Memory B cell (primary cell): ENCODE data around the gene TAT.
"Not testable (repeated sequence)": the region's sequence is repeated elsewhere in the genome, so short reads cannot be mapped to it uniquely, and the experiment has no call there.

Experiments used
- ATAC-seq: fragments of 150-1000 bp; cut with Tn5 transposase; 2 replicates; pipeline ENCODE4 v1.10.0; 2021; ENCODE audit warnings: low read depth, mild to moderate bottlenecking, moderate library complexity
- DNase-seq, 2 donors: peaks; one replicate each; pipeline ENCODE4 v3.0.0; 2022; ENCODE audit warnings: low spot score in 2 of 2
- H3K27ac Mint-ChIP-seq: one replicate; pipeline ENCODE4 v1.8.0; 2022; ENCODE audit warnings: mild to moderate bottlenecking, moderate library complexity, mixed read lengths
- H3K27me3 Mint-ChIP-seq: one replicate; pipeline ENCODE4 v1.8.0; 2022; ENCODE audit warnings: mixed read lengths
- H3K36me3 Mint-ChIP-seq: one replicate; pipeline ENCODE4 v1.8.0; 2022; ENCODE audit warnings: mild to moderate bottlenecking, mixed read lengths
- H3K4me1 Mint-ChIP-seq: one replicate; pipeline ENCODE4 v1.8.0; 2022; ENCODE audit warnings: mixed read lengths
- H3K4me3 Mint-ChIP-seq: one replicate; pipeline ENCODE4 v1.8.0; 2022; ENCODE audit warnings: mild to moderate bottlenecking, moderate library complexity, mixed read lengths
- H3K9me3 Mint-ChIP-seq: one replicate; pipeline ENCODE4 v1.8.0; 2022; ENCODE audit warnings: mixed read lengths

Gene TAT

GRCh38 chr16:71594000-71594646, 17.2 kb upstream of the TAT start:
- peaks cover 14% of the 10 kb centered on the region for H3K27me3 Mint-ChIP-seq
- no peaks in the 10 kb centered on the region for H3K4me1 Mint-ChIP-seq
- ATAC-seq (no peak), DNase-seq (no peak)
- no peak overlapping the region for H3K4me3 Mint-ChIP-seq
- peaks cover 2% of the 10 kb centered on the region for H3K36me3 Mint-ChIP-seq
- no peak overlapping the region for H3K27ac Mint-ChIP-seq
- H3K9me3 Mint-ChIP-seq, result no peaks in the 10 kb centered on the region

GRCh38 chr16:71593048-71593999, 16.4 kb upstream of the TAT start:
- DNase-seq, result no peak
- Mint-ChIP-seq H3K36me3 (peaks cover 2% of the 10 kb centered on the region), H3K27me3 (peaks cover 14% of the 10 kb centered on the region), H3K4me1 (no peaks in the 10 kb centered on the region), H3K4me3 (no peak overlapping the region), H3K9me3 (no peaks in the 10 kb centered on the region), H3K27ac (no peak overlapping the region)
- no peak for ATAC-seq

GRCh38 chr16:71591917-71592316, 15.0 kb upstream of the TAT start:
- Mint-ChIP-seq H3K4me3 (no peak overlapping the region), H3K27ac (no peak overlapping the region), H3K36me3 (peaks cover 2% of the 10 kb centered on the region), H3K27me3 (peaks cover 17% of the 10 kb centered on the region), H3K9me3 (no peaks in the 10 kb centered on the region), H3K4me1 (peaks cover 8% of the 10 kb centered on the region)
- DNase-seq (no peak), ATAC-seq (no peak)

GRCh38 chr16:71590584-71590983, 13.7 kb upstream of the TAT start:
- peaks cover 19% of the 10 kb centered on the region for H3K27me3 Mint-ChIP-seq
- no peak for ATAC-seq

GRCh38 chr16:71590071-71590470, 13.2 kb upstream of the TAT start:
- H3K27ac Mint-ChIP-seq, DNase-seq, H3K9me3 Mint-ChIP-seq, ATAC-seq, H3K36me3 Mint-ChIP-seq, H3K4me3 Mint-ChIP-seq: not testable (repeated sequence)
- H3K4me1 Mint-ChIP-seq, result peaks cover 15% of the 10 kb centered on the region
- peaks cover 19% of the 10 kb centered on the region for H3K27me3 Mint-ChIP-seq

More at GRCh38 chr16:71590584-71590983, 13.7 kb upstream of the TAT start:
- no peak for DNase-seq
- peaks cover 2% of the 10 kb centered on the region for H3K36me3 Mint-ChIP-seq
- H3K27ac Mint-ChIP-seq, result no peak overlapping the region
- no peaks in the 10 kb centered on the region for H3K9me3 Mint-ChIP-seq
- H3K4me1 Mint-ChIP-seq, result peaks cover 12% of the 10 kb centered on the region
- no peak overlapping the region for H3K4me3 Mint-ChIP-seq

GRCh38 chr16:71589334-71589733, 12.4 kb upstream of the TAT start:
- not testable (repeated sequence) for ATAC-seq

GRCh38 chr16:71585318-71585703, 8.4 kb upstream of the TAT start:
- H3K27ac Mint-ChIP-seq, result no peak overlapping the region

More at GRCh38 chr16:71589334-71589733, 12.4 kb upstream of the TAT start:
- DNase-seq, H3K9me3 Mint-ChIP-seq, H3K27ac Mint-ChIP-seq, H3K36me3 Mint-ChIP-seq, H3K4me3 Mint-ChIP-seq: not testable (repeated sequence)
- peaks cover 17% of the 10 kb centered on the region for H3K4me1 Mint-ChIP-seq
- peaks cover 19% of the 10 kb centered on the region for H3K27me3 Mint-ChIP-seq

GRCh38 chr16:71584543-71585317, 7.8 kb upstream of the TAT start:
- peaks cover 6% of the 10 kb centered on the region for H3K27me3 Mint-ChIP-seq

More at GRCh38 chr16:71585318-71585703, 8.4 kb upstream of the TAT start:
- H3K4me3 Mint-ChIP-seq, result no peak overlapping the region
- H3K36me3 Mint-ChIP-seq, result no peaks in the 10 kb centered on the region
- no peaks in the 10 kb centered on the region for H3K9me3 Mint-ChIP-seq
- H3K27me3 Mint-ChIP-seq, result peaks cover 8% of the 10 kb centered on the region
- DNase-seq (no peak), ATAC-seq (no peak)
- H3K4me1 Mint-ChIP-seq, result peaks cover 17% of the 10 kb centered on the region

GRCh38 chr16:71582553-71582848, 5.6 kb upstream of the TAT start:
- DNase-seq, H3K27me3 Mint-ChIP-seq, H3K36me3 Mint-ChIP-seq, ATAC-seq, H3K27ac Mint-ChIP-seq, H3K9me3 Mint-ChIP-seq, H3K4me3 Mint-ChIP-seq: not testable (repeated sequence)
- peaks cover 16% of the 10 kb centered on the region for H3K4me1 Mint-ChIP-seq

More at GRCh38 chr16:71584543-71585317, 7.8 kb upstream of the TAT start:
- Mint-ChIP-seq H3K36me3 (no peaks in the 10 kb centered on the region), H3K27ac (no peak overlapping the region), H3K4me3 (no peak overlapping the region), H3K4me1 (peaks cover 19% of the 10 kb centered on the region), H3K9me3 (no peaks in the 10 kb centered on the region)
- ATAC-seq (no peak), DNase-seq (no peak)

GRCh38 chr16:71574702-71575101, 2.2 kb downstream of the TAT start:
- H3K4me1 Mint-ChIP-seq, result no peaks in the 10 kb centered on the region
- DNase-seq, result no peak
- ATAC-seq, result peak; percentile 66
- no peak overlapping the region for H3K4me3 Mint-ChIP-seq
- H3K9me3 Mint-ChIP-seq, result no peaks in the 10 kb centered on the region
- H3K27ac Mint-ChIP-seq, result no peak overlapping the region
- H3K27me3 Mint-ChIP-seq, result no peaks in the 10 kb centered on the region
- no peaks in the 10 kb centered on the region for H3K36me3 Mint-ChIP-seq

- ATAC-seq (no peak), DNase-seq (no peak)
- no peak overlapping the region for H3K27ac Mint-ChIP-seq
- H3K27me3 Mint-ChIP-seq, result no peaks in the 10 kb centered on the region
- no peaks in the 10 kb centered on the region for H3K4me1 Mint-ChIP-seq
- H3K4me3 Mint-ChIP-seq, result no peak overlapping the region
- H3K36me3 Mint-ChIP-seq, result no peaks in the 10 kb centered on the region
- H3K9me3 Mint-ChIP-seq, result no peaks in the 10 kb centered on the region
Observed at GRCh38 chr16:71573387-71574094, 3.4 kb downstream of the TAT start.

GRCh38 chr16:71572497-71573116, 4.3 kb downstream of the TAT start:
- Mint-ChIP-seq H3K4me3 (no peak overlapping the region), H3K36me3 (peaks cover 1% of the 10 kb centered on the region), H3K27ac (no peak overlapping the region), H3K27me3 (no peaks in the 10 kb centered on the region), H3K9me3 (no peaks in the 10 kb centered on the region), H3K4me1 (no peaks in the 10 kb centered on the region)
- DNase-seq, result no peak
- ATAC-seq, result no peak

- Mint-ChIP-seq H3K36me3 (peaks cover 1% of the 10 kb centered on the region), H3K9me3 (no peaks in the 10 kb centered on the region), H3K27me3 (no peaks in the 10 kb centered on the region), H3K4me1 (peaks cover 13% of the 10 kb centered on the region), H3K4me3 (no peak overlapping the region), H3K27ac (no peak overlapping the region)
- DNase-seq (no peak), ATAC-seq (no peak)
Observed at GRCh38 chr16:71570144-71570543, 6.7 kb downstream of the TAT start.
